ENCODE data around the gene DPF1.
A peak's percentile ranks its signal among the peaks of the same experiment; 100 is the strongest.
"Not testable (repeated sequence)": the region's sequence is repeated elsewhere in the genome, so short reads cannot be mapped to it uniquely, and the experiment has no call there.

DPF1 gene

DNA sequence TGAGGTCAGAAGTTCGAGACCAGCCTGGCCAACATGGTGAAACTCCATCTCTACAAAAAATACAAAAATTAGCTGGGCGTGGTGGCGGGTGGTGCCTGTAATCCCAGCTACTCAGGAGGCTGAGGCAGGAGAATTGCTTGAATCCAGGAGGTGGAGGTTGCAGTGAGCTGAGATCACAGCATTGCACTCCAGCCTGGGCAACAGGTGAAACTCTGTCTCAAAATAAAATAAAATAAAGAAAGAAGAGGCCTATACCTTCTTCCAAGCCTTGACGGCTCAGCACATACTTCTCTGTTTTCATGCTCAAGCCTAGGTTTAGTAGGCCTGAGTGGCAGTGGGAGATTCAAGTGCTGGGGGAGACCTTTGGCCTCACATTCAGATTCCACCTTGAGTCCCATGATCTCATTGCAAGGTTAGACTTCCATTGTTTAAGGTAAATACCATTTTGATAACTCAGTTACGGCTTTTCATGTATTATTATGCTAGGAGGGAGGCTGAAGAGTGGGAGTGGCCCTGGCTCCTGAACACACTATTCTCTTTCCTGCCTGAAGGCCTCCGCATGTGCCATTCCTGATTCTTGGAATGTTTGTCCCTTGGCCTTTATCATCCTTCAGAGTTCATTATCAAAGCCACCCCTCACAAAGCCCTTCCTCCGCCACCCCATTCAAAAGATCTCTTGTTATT is 38.7 kb upstream of the DPF1 start:
- Histone ChIP-seq H3K4me3 (ENCODE audit: low read length) (no peak overlapping the region), H3K27ac (ENCODE audit: low read length) (no peak overlapping the region), H3K4me1 (ENCODE audit: control insufficient read depth, low read depth, low read length) (peaks cover 30% of the 10 kb centered on the region)

DNA sequence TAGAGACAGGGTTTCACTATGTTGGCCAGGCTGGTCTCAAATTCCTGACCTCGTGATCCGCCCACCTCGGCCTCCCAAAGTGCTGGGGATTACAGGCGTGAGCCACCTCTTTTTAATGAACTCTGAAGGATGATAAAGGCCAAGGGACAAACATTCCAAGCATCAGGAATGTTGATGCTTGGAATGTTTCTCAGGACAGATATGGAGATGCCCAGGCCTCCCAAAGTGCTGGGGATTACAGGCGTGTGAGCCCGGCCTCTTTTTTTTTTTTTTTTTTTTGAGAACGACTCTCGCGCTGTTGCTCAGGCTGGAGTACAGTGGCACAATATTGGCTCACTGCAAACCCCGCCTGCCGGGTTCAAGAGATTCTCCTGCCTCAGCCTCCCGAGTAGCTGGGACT is 37.9 kb upstream of the DPF1 start:
- not testable (repeated sequence) for H3K27me3 ChIP-seq (ENCODE audit: control insufficient read depth, insufficient read depth, low read length); H3K27ac ChIP-seq (ENCODE audit: low read length); H3K4me3 ChIP-seq (ENCODE audit: low read length); H3K9me3 ChIP-seq (ENCODE audit: control insufficient read depth, low read depth, low read length); H3K9ac ChIP-seq (ENCODE audit: low read length); H3K36me3 ChIP-seq (ENCODE audit: control insufficient read depth, low read depth, low read length)
- H3K4me1 ChIP-seq (ENCODE audit: control insufficient read depth, low read depth, low read length), result peaks cover 22% of the 10 kb centered on the region

More for the DNA sequence above, 38.7 kb upstream of the DPF1 start:
- H3K9ac ChIP-seq (ENCODE audit: low read length), result no peak overlapping the region
- H3K36me3 ChIP-seq (ENCODE audit: control insufficient read depth, low read depth, low read length), result no peaks in the 10 kb centered on the region
- H3K9me3 ChIP-seq (ENCODE audit: control insufficient read depth, low read depth, low read length), result no peaks in the 10 kb centered on the region
- no peaks in the 10 kb centered on the region for H3K27me3 ChIP-seq (ENCODE audit: control insufficient read depth, insufficient read depth, low read length)

DNA sequence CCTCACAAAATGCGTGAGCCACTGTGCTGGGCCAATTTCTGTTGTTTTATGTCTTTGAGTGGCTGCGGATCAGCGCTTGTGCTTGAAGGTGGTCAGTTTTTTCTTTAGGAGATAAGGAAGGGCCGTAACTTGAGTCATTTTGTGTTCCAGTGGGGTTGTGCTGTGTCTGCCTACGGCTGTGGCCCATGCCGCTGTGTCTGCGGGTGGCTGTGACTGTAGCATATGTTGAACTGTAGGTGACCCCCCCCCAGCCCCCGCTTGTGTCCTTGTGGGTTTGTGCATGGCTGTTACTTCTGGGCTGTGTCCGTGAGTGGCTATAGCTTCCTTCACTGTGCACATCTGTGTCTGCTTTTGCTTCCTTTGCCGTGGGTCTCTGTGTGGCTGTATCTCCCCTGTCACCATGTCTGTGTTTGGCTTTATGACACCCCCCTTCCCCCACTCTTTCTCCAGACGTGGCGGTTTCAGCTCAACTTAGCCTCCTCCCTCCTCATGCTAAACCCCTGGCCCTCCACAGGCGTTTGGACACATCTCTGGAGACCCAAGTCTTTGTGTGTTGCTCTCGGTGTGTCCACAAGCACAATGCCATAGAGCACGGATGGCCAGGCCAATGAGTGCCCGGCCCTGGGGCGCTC is 31.5 kb upstream of the DPF1 start:
- Histone ChIP-seq H3K4me1 (ENCODE audit: control insufficient read depth, low read depth, low read length) (peaks cover 28% of the 10 kb centered on the region), H3K9ac (ENCODE audit: low read length) (no peak overlapping the region), H3K9me3 (ENCODE audit: control insufficient read depth, low read depth, low read length) (no peaks in the 10 kb centered on the region), H3K27me3 (ENCODE audit: control insufficient read depth, insufficient read depth, low read length) (peaks cover 20% of the 10 kb centered on the region), H3K27ac (ENCODE audit: low read length) (no peak overlapping the region), H3K36me3 (ENCODE audit: control insufficient read depth, low read depth, low read length) (no peaks in the 10 kb centered on the region), H3K4me3 (ENCODE audit: low read length) (peak overlapping the region; percentile 51)

DNA sequence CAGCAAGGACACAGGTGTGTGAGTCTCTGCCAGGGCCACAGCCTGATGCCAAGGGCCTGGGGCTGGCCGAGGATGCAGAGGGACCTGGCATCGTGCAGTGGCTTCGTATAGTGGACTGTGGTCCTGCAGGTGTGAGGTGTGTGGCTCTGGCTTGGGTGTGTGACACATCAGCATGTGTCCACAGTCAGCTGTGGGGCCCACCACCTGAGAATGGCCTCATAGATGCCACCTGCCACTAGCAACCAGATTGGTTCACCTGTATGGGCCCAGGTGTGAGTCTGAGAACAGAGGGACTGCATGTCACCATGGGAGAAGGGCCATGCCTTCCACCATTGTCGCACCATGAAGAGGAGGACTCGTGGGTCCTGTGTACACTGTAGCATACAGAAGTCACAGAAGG is 29.8 kb upstream of the DPF1 start:
- Histone ChIP-seq H3K4me3 (ENCODE audit: low read length) (no peak overlapping the region), H3K4me1 (ENCODE audit: control insufficient read depth, low read depth, low read length) (peaks cover 31% of the 10 kb centered on the region), H3K36me3 (ENCODE audit: control insufficient read depth, low read depth, low read length) (no peaks in the 10 kb centered on the region), H3K9ac (ENCODE audit: low read length) (no peak overlapping the region), H3K27me3 (ENCODE audit: control insufficient read depth, insufficient read depth, low read length) (peaks cover 20% of the 10 kb centered on the region), H3K27ac (ENCODE audit: low read length) (no peak overlapping the region), H3K9me3 (ENCODE audit: control insufficient read depth, low read depth, low read length) (no peaks in the 10 kb centered on the region)

DNA sequence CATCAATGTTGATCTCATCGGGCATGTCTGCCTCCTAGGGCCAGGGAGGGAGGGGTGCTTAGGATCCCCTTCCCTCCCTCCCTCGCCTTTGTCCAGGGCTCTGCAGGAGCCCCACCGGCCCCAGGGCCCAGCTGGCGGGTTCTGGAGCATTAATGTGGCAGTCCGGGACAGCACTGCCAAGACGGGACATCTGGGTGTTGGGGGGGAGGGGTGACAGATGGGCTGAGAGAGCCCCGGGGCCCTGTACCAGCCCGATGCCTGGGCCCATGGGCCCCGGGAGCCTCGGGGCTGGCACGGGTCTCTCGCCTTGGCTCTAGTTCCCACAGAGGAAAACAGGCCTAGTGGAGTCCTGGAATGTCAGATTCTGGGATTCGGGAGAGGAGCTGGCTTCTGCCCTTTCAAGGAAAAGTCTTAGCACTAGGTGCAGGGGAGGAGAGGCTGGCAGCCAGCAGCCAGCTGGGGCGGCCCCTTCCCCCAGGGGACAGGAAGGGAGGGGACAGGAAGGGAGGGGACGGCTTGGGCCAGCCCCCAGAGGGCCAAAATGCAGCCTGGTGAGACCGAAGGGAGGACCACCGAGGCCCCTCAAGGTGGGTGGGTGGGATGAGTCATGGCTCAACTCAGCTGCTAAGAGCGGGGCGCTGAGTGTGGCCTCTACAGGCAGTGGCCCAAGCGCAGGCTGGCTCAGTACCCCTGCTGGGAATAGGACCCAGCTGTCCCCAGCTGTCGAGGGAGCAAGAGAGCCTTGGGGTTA is 29.1 kb upstream of the DPF1 start:
- Histone ChIP-seq H3K36me3 (ENCODE audit: control insufficient read depth, low read depth, low read length) (no peaks in the 10 kb centered on the region), H3K4me3 (ENCODE audit: low read length) (no peak overlapping the region), H3K9ac (ENCODE audit: low read length) (no peak overlapping the region), H3K27me3 (ENCODE audit: control insufficient read depth, insufficient read depth, low read length) (peaks cover 20% of the 10 kb centered on the region), H3K9me3 (ENCODE audit: control insufficient read depth, low read depth, low read length) (no peaks in the 10 kb centered on the region), H3K27ac (ENCODE audit: low read length) (no peak overlapping the region), H3K4me1 (ENCODE audit: control insufficient read depth, low read depth, low read length) (peaks cover 31% of the 10 kb centered on the region)

DNA sequence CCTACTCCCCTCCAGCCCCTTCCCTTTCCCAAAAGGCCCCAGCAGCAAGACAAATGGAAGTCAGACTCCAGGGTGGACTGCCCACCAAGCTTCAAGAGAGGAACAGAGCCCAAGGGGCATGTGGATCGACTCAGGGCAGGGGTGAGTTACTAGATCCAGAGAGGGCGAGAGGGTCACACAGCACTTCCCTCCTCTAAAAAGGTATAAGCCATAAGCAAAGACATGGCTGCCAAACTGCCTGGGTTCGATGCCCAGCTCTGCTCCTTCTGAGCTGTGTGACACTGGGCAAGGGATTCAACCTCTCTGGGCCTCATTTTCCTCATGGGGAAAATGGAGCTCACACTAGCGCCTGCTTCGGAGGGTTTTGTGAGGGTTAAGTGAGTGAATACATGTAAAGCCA is 28.4 kb upstream of the DPF1 start:
- Histone ChIP-seq H3K9me3 (ENCODE audit: control insufficient read depth, low read depth, low read length) (no peaks in the 10 kb centered on the region), H3K4me3 (ENCODE audit: low read length) (no peak overlapping the region), H3K4me1 (ENCODE audit: control insufficient read depth, low read depth, low read length) (peaks cover 31% of the 10 kb centered on the region), H3K27ac (ENCODE audit: low read length) (no peak overlapping the region), H3K36me3 (ENCODE audit: control insufficient read depth, low read depth, low read length) (no peaks in the 10 kb centered on the region), H3K9ac (ENCODE audit: low read length) (no peak overlapping the region), H3K27me3 (ENCODE audit: control insufficient read depth, insufficient read depth, low read length) (peaks cover 20% of the 10 kb centered on the region)

DNA sequence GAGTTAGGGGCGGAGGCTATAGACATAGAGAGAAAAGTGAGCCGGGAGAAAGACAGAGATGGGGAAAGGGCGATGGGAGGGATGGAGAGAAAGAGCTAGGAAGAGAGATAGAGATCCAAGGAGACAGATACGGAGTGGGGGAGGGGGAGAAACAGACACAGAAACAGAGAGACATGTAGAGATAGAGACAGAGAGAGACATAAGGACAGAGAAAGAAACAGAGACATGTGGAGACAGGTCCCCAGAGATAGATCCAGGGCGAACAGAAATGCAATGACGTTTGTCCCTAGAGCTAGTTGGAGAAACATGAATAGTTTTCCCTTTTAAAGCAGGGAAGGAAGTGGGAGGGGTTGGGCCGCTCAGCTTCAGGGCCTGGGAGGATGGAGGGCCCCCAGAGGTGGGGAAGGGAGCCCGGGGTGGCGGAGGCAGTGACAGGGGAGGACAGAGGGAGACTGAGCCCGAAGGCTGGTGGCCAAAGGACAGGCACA is 27.6 kb upstream of the DPF1 start:
- H3K4me3 ChIP-seq (ENCODE audit: low read length), result peak overlapping the region; percentile 44

DNA sequence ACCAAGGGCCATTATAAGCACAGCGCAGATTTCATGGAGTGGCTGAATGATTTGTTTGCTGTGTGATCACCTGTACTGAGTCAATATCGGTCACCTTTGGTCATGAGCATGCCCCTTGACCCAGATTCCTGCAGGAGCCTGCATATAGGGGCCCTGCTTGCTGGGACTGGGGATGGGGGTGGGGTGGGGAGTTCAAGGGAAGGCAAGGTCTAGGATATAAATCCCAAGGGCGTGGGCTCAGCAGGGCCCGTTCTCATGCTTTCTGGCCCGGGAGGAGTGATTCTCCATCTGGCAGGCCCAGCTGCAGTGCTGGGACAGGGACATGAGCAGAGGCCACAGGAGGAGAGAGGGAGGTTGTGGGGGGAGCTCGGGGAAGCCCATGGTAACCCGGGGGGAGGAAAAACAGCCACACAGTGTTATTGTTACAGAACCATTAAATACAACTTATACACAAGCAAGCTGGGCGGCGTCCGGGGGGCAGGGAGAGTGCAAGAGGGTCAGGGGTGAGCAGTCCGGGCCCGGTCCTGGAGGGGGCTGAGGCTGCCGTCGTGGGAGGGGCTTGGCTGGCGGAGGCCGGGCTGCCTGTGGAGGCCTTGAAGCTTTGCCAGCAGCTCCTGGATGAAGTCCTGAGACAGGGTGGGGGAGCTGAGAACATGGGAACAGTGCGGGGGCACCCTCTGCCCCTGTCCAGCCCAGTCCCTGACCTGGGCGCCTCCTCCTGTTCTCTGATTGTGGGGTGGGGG is 27.0 kb upstream of the DPF1 start:
- Histone ChIP-seq H3K9me3 (ENCODE audit: control insufficient read depth, low read depth, low read length) (no peaks in the 10 kb centered on the region), H3K9ac (ENCODE audit: low read length) (peak overlapping the region; percentile 17), H3K27ac (ENCODE audit: low read length) (no peak overlapping the region), H3K4me1 (ENCODE audit: control insufficient read depth, low read depth, low read length) (peaks cover 31% of the 10 kb centered on the region), H3K36me3 (ENCODE audit: control insufficient read depth, low read depth, low read length) (no peaks in the 10 kb centered on the region), H3K4me3 (ENCODE audit: low read length) (peak overlapping the region; percentile 44), H3K27me3 (ENCODE audit: control insufficient read depth, insufficient read depth, low read length) (peaks cover 11% of the 10 kb centered on the region)

More for the DNA sequence above, 27.6 kb upstream of the DPF1 start:
- H3K27ac ChIP-seq (ENCODE audit: low read length), result no peak overlapping the region
- no peaks in the 10 kb centered on the region for H3K9me3 ChIP-seq (ENCODE audit: control insufficient read depth, low read depth, low read length)
- H3K4me1 ChIP-seq (ENCODE audit: control insufficient read depth, low read depth, low read length), result peaks cover 31% of the 10 kb centered on the region
- H3K36me3 ChIP-seq (ENCODE audit: control insufficient read depth, low read depth, low read length), result no peaks in the 10 kb centered on the region
- H3K9ac ChIP-seq (ENCODE audit: low read length), result peak overlapping the region; percentile 17
- H3K27me3 ChIP-seq (ENCODE audit: control insufficient read depth, insufficient read depth, low read length), result peaks cover 13% of the 10 kb centered on the region

DNA sequence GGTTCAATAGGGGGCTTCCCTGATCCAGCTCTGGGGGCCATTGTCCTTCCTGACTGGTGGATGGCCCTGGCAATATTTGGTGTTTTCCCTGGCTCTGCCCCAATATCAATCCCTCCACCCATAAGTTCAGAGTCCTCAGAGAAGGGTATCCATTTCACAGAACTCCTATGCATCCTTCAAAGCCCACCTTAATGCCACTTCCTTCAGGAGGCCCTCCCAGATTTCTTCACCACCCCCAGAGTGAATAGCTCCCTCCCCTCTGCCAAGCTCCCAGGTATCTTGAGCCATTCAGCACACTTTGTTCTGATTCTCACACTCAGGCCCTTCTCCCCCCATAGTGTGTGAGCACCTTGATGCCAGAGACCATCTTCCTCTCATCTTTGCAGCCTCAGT is 26.4 kb upstream of the DPF1 start:
- Histone ChIP-seq H3K9me3 (ENCODE audit: control insufficient read depth, low read depth, low read length) (no peaks in the 10 kb centered on the region), H3K4me1 (ENCODE audit: control insufficient read depth, low read depth, low read length) (peaks cover 31% of the 10 kb centered on the region), H3K27ac (ENCODE audit: low read length) (no peak overlapping the region), H3K4me3 (ENCODE audit: low read length) (peak overlapping the region; percentile 30), H3K27me3 (ENCODE audit: control insufficient read depth, insufficient read depth, low read length) (peaks cover 5% of the 10 kb centered on the region), H3K36me3 (ENCODE audit: control insufficient read depth, low read depth, low read length) (no peaks in the 10 kb centered on the region), H3K9ac (ENCODE audit: low read length) (no peak overlapping the region)

DNA sequence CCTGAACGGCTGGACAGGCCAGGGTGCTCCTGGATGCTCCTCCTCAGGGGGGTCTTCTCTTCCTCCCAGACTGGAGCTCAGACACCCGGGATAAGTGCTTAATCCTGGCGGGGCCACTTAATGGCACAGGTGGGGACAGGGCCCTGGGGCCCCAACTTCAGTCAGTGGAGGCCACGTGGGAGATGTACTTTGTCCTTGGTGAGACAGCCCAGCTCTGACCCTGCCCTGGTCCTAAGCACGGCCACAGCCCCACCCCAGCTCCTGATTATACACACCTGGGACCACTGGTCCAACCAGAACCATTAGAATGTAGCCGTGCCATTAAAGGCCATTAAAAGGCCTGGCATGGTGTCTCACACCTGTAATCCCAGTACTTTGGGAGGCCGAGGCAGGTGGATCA is 24.4 kb upstream of the DPF1 start:
- Histone ChIP-seq H3K36me3 (ENCODE audit: control insufficient read depth, low read depth, low read length) (no peaks in the 10 kb centered on the region), H3K9ac (ENCODE audit: low read length) (no peak overlapping the region), H3K27me3 (ENCODE audit: control insufficient read depth, insufficient read depth, low read length) (peaks cover 9% of the 10 kb centered on the region), H3K4me3 (ENCODE audit: low read length) (no peak overlapping the region), H3K4me1 (ENCODE audit: control insufficient read depth, low read depth, low read length) (peaks cover 28% of the 10 kb centered on the region), H3K9me3 (ENCODE audit: control insufficient read depth, low read depth, low read length) (no peaks in the 10 kb centered on the region), H3K27ac (ENCODE audit: low read length) (no peak overlapping the region)

DNA sequence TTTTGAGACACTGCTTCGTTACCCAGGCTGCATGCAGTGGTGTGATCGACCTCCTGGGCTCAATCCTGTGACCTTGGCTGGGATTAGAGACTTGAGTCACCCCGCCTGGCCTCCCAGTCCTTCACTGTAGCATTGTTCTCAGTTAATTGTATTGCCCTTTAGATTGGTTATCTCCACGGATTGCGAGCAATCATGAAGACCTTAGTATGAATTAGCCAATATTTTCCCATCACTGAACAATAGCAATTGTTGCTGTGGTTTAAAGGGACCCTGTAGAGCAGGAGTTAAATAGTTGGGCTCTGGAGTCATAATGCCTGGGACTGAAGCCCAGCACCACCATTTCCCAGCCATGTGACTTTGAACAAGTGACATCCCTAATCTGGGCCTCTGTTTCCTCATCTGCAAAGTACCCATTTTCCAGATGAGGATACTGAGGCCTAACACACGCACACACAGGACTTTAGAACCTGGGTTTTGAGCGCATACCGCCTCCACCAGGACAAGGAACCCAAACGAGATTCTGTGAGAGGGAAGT is 23.8 kb upstream of the DPF1 start:
- Histone ChIP-seq H3K27me3 (ENCODE audit: control insufficient read depth, insufficient read depth, low read length) (peaks cover 9% of the 10 kb centered on the region), H3K9ac (ENCODE audit: low read length) (no peak overlapping the region), H3K27ac (ENCODE audit: low read length) (no peak overlapping the region), H3K4me1 (ENCODE audit: control insufficient read depth, low read depth, low read length) (peaks cover 23% of the 10 kb centered on the region), H3K36me3 (ENCODE audit: control insufficient read depth, low read depth, low read length) (no peaks in the 10 kb centered on the region), H3K4me3 (ENCODE audit: low read length) (no peak overlapping the region), H3K9me3 (ENCODE audit: control insufficient read depth, low read depth, low read length) (no peaks in the 10 kb centered on the region)

Measured in iPS-18a (cell line).